ENCODE results near the gene JDP2. TPM values are rescaled to one million over a fixed set of nuclear protein-coding genes. Genes with fewer than 3 reads are reported as not detected.

Gene JDP2
- total and polyA plus RNA-seq, 7 donors: 11.0 to 73.2 (median 37.2) TPM

- H3K36me3 ChIP-seq (ENCODE audit: insufficient read depth in 1 of 2, low read depth in 1 of 2): peaks cover 8 to 60% of the 10 kb centered on the region in 2 donors
- no peaks in the 10 kb centered on the region for H3K9me3 ChIP-seq
- peak overlapping the region; percentile 61 for H3K27ac ChIP-seq
- ATAC-seq: no peak
- H3K4me1 ChIP-seq: peaks cover 90% of the 10 kb centered on the region
- no peaks in the 10 kb centered on the region for H3K27me3 ChIP-seq (ENCODE audit: insufficient read depth in 3 of 3, low read length in 2 of 3)
- 62 to 78% (median 76%) methylated on average over 6 of the region's 6 CpGs for WGBS, 3 donors
- intact Hi-C loops (cut with DNase I): no loop called here
- DNase-seq: no peak
- no peak for TF ChIP-seq CTCF (IDR thresholded peaks at IDR 0.05)
- H3K4me3 ChIP-seq: no peak overlapping the region
Observed at GRCh38 chr14:75441728-75442127, 13.9 kb downstream of the JDP2 start.

- Histone ChIP-seq H3K27ac (peak overlapping the region; percentile 61), H3K9me3 (no peaks in the 10 kb centered on the region), H3K36me3 (ENCODE audit: insufficient read depth in 1 of 2, low read depth in 1 of 2) (peaks cover 8 to 58% of the 10 kb centered on the region in 2 donors), H3K4me3 (no peak overlapping the region), H3K27me3 (ENCODE audit: insufficient read depth in 3 of 3, low read length in 2 of 3) (no peaks in the 10 kb centered on the region), H3K4me1 (peaks cover 90% of the 10 kb centered on the region)
- DNase-seq: no peak
- intact Hi-C loops (cut with DNase I): no loop called here
- no peak for TF ChIP-seq CTCF (IDR thresholded peaks at IDR 0.05)
- 90 to 96% (median 92%) methylated on average over 4 of the region's 4 CpGs for WGBS, 3 donors
- ATAC-seq: no peak
Observed at GRCh38 chr14:75442166-75442565, 14.3 kb downstream of the JDP2 start.

GRCh38 chr14:75442642-75443041 is 14.8 kb downstream of the JDP2 start:
- DNase-seq (no peak), ATAC-seq (peak; percentile 52 to 61 (median 56))
- TF ChIP-seq CTCF (IDR thresholded peaks at IDR 0.05): no peak
- Histone ChIP-seq H3K27me3 (ENCODE audit: insufficient read depth in 3 of 3, low read length in 2 of 3) (no peaks in the 10 kb centered on the region), H3K4me1 (peaks cover 90% of the 10 kb centered on the region), H3K4me3 (no peak overlapping the region), H3K27ac (peak overlapping the region; percentile 61), H3K36me3 (ENCODE audit: insufficient read depth in 1 of 2, low read depth in 1 of 2) (peaks cover 8 to 58% of the 10 kb centered on the region in 2 donors), H3K9me3 (no peaks in the 10 kb centered on the region)
- 38 to 69% (median 46%) methylated on average over 8 of the region's 8 CpGs for WGBS, 3 donors
- intact Hi-C loops (cut with DNase I): no loop called here

- DNase-seq (no peak), ATAC-seq (peak; percentile 34 to 73 (median 62))
- Histone ChIP-seq H3K27me3 (ENCODE audit: insufficient read depth in 3 of 3, low read length in 2 of 3) (no peaks in the 10 kb centered on the region), H3K4me3 (no peak overlapping the region), H3K27ac (peak overlapping the region; percentile 61), H3K36me3 (ENCODE audit: insufficient read depth in 1 of 2, low read depth in 1 of 2) (peaks cover 8 to 58% of the 10 kb centered on the region in 2 donors), H3K4me1 (peaks cover 90% of the 10 kb centered on the region), H3K9me3 (no peaks in the 10 kb centered on the region)
- intact Hi-C loops (cut with DNase I): no loop called here
- no peak for TF ChIP-seq CTCF (IDR thresholded peaks at IDR 0.05)
- 33 to 58% (median 33%) methylated on average over 7 of the region's 7 CpGs for WGBS, 3 donors
Observed at GRCh38 chr14:75443203-75443969, 15.6 kb downstream of the JDP2 start.
